NCI-H2081 treated with DMSO at 0.1 percent for 48 hours (cell line): Measurements from ENCODE around the gene GLMN.
"Not testable (repeated sequence)": the region's sequence is repeated elsewhere in the genome, so short reads cannot be mapped to it uniquely, and the experiment has no call there.

Experiments used
- DNase-seq: peaks from one replicate; lab custom pipeline; 2025; lab: John Stamatoyannopoulos, UW

Gene GLMN

DNA sequence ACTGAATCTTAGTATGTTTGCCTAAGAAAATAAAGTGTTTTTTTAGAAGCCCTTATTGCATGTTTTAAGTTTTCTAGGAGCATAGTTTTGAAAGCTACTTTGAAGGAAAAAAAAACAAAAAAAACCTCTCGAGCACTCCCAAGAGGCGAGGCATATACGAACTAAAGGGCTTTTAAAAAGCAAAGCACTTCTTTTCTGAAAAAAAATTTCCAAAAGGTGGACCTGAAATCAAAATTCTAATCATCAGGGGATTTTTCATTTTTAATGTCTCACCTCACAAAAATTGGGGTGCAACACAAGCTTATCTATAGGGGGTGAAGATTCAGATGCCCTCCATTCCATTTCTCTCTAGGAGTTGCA lies 594 bp downstream of the GLMN start:
- no peak for DNase-seq

DNA sequence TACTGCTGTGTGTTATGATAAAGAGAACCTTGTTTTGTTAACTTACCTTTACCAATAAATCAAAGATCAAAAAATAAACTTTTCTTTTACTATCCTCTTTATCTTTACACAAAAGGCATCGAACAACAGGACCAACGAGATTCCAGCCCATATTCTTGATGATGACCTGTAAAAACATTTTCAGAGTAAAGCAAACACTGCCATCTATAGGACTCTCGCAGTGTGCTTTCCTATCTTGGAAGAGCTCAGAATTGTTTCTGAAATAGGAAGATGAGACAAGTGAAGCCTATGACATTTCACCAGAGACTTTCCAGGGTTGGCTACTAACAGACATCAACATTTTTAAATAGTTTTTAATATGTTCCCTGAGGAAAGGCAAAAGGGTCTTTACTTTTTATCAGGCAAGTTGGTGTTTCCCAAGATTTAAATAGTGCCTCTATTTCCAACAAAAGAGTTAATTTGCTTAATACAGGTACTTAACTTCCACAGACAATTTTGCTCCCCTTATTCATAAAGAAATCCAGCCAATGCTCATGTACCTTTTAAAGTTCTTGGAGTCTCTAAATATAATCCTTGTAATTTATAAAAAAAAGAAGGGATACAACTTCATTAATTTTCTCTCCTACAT lies 7.3 kb downstream of the GLMN start:
- DNase-seq = peak; percentile 2

DNA sequence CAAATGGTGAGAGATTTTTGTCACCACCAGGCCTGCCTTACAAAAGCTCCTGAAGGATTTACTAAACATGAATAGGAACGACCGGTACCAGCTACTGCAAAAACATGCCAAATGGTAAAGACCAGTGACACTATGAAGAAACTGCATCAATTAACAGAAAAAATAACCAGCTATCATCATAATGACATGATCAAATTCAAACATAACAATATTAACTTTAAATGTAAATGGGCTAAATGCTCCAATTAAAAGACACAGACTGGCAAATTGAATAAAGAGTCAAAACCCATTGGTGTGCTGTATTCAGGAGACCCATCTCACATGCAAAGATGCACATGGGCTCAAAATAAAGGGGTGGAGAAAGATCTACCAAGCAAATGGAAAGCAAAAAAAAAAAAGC lies 17.4 kb downstream of the GLMN start:
- not testable (repeated sequence) for DNase-seq

DNA sequence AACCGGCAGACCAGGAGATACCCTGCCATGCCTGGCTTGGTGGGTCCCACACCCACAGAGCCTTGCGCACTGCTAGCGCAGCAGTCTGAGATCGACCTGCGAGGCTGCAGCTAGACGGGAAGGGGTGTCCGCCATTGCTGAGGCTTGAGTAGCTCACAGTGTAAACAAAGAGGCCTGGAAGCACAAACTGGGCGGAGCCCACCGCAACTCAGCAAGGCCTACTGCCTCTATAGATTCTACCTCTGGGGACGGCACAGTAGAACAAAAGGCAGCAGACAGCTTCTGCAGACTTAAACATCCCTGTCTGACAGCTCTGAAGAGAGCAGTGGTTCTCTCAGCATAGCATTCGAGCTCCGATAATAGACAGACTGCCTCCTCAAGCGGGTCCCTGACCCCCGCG lies 19.0 kb downstream of the GLMN start:
- DNase-seq = not testable (repeated sequence)

DNA sequence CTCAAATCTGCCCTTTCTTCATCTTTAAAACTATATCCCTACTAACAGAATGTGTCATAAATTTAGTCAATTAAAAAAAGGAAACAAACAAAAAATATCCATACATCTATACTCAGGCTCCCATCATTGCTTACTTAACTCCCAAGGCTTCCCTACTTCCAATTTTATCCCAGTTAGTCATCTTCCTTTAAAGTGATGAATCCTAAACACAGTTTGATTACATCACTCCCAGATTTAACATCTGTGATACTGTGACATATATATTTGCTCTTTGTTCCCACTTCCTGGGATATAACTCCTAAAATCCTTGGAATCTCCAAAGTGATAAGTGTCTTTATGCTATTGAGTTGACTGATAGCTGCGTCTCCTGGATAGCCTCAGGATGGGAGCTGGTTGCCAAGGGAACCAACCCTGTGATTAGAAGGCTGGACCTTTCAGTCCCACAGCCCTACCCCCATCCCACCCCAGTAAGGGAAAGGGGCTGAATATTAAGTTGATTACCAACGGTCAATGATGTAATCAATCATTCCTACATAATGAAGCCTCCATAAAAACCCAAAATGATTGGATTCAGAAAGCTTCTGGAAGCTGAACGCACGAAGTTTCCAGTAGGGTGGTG lies 21.6 kb downstream of the GLMN start:
- no peak for DNase-seq

DNA sequence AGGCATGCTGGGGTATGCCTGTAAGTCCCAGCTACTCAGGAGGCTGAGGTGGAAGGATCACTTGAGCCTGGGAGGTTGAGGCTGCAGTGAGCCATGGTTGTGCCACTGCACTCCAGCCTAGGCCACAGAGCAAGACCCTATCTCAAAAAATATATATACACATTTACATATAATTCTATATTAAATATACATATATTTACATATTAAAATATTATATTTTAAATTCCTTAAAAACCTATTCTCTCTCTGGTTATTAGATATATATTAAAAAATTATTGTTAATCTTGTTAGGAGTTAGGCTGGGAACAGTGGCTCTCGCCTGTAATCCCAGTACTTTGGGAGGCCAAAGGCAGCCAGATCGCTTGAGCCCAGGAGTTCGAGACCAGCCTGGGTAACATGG lies 22.7 kb downstream of the GLMN start:
- DNase-seq = no peak

DNA sequence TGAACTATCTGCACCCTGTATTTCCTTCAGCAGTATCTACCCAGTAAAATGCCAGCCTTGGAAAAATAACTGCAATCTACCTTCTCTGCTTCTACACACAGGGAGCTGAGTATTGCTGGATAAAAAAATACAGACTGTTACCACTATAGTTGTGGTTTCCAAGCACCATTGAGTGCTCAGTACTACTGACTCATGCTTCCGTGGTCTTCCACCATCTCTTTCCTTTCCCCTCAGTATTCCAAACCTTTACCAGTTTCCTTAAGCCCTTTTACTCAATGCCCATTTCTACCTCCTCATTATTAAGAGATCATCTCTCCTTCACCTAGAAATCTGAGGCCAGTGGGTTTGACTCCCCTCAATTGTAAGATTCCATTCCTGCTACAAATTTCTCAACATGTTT lies 23.8 kb downstream of the GLMN start:
- DNase-seq = no peak

DNA sequence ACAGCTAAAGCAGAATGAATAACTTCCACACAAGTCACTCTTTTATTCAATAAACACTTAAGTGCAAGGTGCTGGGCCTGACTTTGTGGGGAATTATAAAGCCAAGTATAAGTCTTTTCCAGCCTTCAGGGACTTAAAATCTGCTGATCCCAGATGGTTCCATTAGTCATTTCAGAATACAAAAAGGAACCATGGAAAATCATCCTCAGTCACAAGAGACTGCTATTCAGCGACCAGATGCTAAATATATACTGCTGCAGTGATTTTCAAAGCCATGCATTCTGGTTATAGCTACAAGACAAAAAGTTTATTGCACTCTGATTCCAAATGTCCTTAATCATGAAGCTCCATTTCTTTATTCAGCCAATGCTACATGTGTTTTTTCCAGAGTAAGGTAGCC lies 25.7 kb downstream of the GLMN start:
- DNase-seq = no peak

DNA sequence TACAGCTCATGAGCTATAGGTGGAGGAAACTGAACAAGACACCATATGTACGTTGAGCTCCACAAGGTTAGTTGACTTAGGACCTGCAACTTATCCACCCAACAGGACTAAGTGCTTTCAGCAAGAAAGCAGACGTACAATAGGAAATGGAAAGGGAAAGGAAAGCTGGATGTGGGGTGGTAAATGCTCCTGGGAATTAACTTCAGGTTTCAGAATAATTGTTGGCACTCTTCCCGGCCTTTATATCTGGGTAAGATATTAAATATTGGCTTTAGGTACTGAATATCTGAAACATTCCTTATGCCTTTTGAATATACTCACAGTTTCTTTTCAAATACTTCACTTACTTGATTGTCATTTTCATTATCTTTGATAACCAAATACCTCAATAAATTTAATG lies 36.3 kb downstream of the GLMN start:
- no peak for DNase-seq

DNA sequence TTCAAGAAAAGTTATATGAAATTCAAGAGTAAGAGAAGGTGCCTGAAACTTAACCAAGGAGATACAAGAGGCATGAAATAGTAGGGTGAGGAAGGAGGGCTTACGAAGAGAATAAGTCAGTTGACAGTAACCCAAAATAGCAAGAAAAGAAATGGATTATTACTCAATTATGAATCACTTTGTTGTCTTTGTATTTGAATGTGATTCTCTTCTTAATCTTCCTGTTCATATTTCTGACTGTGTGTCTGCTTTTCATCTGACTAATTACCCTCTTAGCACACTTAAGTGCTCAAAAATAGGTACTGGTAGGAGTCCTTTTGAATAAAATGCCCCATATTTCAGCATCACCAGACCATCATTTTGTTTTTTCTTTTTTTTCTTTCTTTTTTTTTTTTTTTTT lies 39.4 kb downstream of the GLMN start:
- DNase-seq = no peak

DNA sequence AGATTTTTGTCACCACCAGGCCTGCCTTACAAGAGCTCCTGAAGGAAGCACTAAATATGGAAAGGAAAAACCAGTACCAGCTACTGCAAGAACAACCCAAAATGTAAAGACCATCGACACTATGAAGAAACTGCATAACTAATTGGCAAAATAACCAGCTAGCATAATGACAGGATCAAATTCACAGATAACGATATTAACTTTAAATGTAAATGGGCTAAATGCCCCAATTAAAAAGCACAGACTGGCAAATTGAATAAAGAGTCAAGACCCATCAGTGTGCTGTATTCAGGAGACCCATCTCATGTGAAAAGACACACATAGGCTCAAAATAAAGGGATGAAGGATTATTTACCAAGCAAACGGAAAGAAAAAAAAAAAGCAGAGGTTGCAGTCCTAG lies 44.1 kb downstream of the GLMN start:
- DNase-seq = not testable (repeated sequence)

DNA sequence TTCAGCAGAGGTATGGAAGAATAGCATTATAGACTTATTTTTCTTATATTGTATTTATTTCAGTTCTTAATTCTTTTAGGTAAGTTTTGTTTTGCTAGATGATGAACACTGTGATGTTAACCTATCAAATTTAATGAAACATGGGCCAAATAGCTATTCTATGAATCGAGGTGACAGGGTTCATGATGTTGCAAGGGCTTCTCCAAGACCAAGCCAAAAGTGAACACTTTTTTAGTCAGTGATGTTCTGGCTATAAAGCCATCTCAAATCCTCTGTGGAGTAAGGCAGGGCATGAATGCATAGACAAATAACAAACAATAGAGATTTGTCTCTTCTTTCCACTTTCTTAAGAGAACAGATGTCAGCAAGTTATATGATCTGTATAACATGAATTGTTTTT lies 54.4 kb downstream of the GLMN start:
- DNase-seq = no peak

DNA sequence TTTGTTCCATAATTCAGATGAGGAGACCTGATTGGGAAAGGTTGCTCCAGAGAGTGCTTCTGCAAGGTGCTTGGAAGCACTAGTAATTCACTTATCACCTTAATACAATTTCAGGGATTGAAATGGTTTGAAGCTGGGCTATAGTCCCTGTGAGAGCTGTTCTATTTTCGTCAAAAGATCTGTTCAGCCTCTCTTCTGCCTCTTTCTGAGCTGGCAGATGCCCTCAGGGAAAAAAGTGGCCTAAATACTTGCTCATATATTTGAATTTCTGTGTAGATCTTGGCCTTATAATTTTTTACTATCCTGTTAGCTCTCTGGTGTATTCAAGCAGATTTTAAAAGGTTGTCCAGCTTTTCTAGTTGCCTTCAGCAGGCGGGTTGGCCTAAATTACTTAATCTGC lies 58.8 kb downstream of the GLMN start:
- DNase-seq = no peak

DNA sequence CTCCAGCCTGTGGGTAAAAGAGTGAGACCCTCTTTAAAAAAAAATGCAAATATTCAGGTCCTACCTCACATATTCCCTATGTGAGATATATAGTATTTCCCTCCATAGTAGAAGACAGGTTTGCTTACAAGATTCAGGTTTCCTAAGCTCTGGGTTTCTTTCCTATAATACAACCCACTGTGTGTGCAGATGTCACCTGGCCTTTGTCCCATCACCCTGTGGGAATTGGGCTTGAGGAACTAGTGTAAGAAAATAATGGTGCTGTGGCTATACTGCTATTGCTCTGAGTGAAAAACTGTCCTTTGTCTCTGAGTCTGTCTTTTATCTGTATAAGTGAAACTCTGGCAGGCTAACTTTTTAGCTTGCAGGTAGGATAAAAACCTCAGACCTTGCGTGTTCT lies 68.1 kb downstream of the GLMN start:
- no peak for DNase-seq

DNA sequence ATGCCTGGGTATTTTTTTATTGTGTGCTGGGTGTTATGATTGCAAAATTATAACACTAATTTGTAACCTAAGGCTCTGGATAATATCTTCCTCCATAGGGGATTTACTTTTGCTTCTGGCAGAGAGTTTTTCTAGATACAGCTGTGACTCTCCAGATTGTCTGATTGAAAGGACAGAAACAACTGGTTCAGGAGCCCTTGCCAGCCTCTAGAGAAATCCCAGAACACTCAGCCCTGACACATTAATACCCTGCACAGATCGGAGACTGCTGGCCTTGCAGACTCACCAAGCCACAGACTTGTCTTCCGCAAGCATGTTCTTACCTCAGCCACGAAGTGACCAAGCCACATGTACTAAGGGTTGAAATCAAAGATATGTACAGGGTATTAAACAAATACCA lies 70.4 kb downstream of the GLMN start:
- no peak for DNase-seq

DNA sequence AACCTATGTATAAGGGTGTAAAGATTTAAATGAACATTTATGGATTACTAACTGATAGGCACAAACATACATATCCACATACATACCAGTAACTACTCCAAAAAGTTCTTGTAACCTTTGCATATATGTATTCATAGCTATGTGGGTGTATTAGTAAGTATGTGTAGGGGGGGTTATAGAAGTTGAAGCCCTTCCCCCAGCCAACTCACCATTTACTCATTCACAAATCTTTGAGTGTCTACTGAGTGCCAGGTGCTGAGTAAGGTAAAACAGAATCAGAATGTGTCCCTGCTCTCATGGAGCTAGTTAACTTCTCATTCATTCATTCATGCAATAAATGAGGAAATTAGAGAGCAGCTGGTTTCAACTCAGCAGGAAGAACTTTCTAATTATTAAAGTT lies 79.8 kb downstream of the GLMN start:
- DNase-seq = no peak

DNA sequence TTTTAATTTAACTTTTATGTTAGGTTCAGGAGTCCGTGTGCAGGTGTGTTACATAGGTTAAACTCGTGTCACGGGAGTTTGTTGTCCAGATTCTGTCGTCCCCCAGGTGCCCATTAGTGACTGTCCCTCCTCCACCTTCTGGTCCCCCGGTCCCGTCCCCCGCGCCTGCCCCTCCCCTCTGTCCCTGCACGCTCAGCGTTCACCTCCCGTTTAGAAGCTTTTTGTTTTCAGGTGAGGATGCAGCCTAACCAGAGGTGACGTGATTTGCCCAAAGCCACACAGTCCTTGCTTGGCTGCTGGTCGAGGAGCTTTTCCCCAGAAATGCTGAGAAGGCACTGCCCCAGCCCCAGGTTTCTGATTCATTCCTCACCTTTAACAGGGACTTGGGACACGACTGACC lies 80.2 kb downstream of the GLMN start:
- DNase-seq = no peak

DNA sequence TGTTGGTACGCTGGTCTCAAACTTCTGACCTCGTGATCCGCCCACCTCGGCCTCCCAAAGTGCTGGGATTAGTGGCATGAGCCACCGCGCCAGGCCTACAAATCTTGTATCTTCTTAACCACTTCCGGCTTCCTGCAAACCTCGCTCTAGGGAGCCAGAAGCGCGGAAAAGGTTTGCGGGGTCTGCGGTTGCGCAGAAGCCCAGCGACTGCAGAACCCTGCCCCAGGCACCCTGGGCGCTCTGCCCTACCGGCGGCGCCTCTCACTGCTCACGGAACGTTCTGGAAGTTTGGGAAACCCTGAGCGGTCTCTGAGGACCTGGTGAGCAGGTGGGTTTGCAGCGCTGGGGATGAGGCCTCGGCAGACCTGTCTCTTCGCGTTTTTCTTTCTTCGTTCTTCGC lies 81.1 kb downstream of the GLMN start, which contains the start of gene C1orf146:
TSS of gene C1orf146 (plus strand) at position 195 of the 400 bp plus-strand sequence. CDS start 13,506 bp downstream, outside the sequence.
- no peak for DNase-seq

DNA sequence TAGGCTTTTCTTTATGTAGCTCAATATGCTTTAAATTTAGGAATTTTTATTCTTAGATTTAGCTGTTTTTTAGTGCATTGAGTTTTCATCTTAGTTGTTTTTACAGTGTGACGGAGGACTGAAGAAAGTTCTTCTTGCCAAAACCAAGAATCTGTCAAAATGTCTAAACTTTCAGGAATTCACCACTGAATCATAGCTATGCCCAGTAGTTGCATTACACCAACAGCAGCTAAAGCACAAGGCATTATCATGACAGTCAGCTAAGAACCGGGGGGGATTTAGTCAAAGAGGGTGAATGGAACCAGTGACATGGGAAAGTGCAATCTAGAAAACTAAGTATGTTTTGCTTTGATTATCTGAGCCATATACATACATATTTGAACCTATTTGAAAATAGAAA lies 87.6 kb downstream of the GLMN start:
- no peak for DNase-seq

DNA sequence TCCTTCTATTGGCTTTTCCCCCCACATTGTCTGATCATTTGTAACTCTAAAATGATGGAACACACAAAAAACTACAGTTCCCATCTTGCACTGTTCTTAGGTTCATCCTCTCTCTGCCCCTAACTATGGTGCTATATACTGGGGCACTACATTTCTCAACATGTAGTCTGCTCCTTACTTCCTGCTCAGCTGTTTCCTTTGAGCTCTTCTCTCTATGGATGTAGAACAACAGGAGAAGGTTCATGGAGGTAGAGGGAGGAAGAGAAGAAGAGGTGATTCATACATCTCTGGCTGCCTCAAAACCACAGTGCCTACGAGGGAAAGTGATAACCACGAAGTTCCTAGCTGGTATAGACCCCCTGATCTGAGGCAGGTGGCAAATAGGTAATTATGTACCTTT lies 88.1 kb downstream of the GLMN start:
- no peak for DNase-seq

DNA sequence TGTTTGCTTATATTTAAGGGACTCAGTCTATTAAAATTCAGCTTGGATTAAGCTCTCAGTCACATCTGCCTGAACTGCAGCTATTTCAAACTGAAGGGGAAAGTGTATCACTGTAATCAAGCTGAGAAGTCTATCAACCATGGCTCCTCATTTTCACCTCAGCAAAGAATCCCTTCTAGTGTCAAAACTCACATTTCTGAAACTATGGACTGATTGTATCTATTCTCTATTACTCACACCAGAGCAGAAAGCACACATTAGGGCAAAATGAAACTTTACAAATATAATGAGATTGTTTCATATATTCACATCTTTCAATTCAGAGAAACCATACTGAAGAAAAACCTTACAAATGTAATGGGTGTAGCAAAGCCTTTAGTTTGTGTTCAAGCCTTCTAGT lies 95.7 kb downstream of the GLMN start:
- DNase-seq = no peak

DNA sequence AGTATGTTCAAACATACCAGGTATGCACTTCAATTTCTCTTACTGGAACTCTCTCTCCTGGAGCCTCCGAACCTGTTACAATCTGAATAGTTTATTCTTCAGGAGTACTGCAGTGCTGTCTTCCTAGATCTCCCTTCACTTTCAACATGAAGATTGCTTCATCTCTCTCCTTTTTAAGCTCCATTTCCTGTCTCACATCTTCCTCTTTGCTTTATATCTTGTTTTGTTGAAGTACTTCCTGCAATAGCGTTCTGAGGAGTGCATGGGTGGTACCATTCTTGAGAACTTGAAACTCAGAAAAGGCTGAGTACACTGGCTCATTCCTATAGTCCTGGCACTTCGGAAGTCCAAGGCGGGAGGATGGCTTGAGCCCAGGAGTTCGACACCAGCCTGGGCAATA lies 96.8 kb downstream of the GLMN start:
- no peak for DNase-seq
